Nephron progenitor cell (in vitro differentiated cells): ENCODE data around the gene TMEM244.
"Not testable (repeated sequence)": the region's sequence is repeated elsewhere in the genome, so short reads cannot be mapped to it uniquely, and the experiment has no call there.

Source experiments
- DNase-seq: peaks from one replicate; pipeline ENCODE4 v3.0.0; 2021
- H3K27ac Mint-ChIP-seq: 2 replicates; pipeline ENCODE4 v1.8.0; 2021; ENCODE audit warnings: mild to moderate bottlenecking, moderate library complexity, mixed read lengths
- H3K27me3 Mint-ChIP-seq: 2 replicates; pipeline ENCODE4 v1.8.0; 2021; ENCODE audit warnings: mild to moderate bottlenecking, low read depth, mixed read lengths; ENCODE audit not compliant: poor library complexity
- H3K36me3 Mint-ChIP-seq: 2 replicates; pipeline ENCODE4 v1.8.0; 2021; ENCODE audit warnings: low read depth, mixed read lengths
- H3K4me1 Mint-ChIP-seq: 2 replicates; pipeline ENCODE4 v1.8.0; 2021; ENCODE audit warnings: mixed read lengths
- H3K4me3 Mint-ChIP-seq: 2 replicates; pipeline ENCODE4 v1.8.0; 2021; ENCODE audit warnings: mild to moderate bottlenecking, moderate library complexity, mixed read lengths
- H3K9me3 Mint-ChIP-seq: 2 replicates; pipeline ENCODE4 v1.8.0; 2021; ENCODE audit warnings: mild to moderate bottlenecking, moderate library complexity, mixed read lengths
- TF ChIP-seq, protein P1 (sequence below): fragments of 200-600 bp; sonication (generic); IDR thresholded peaks from 2 replicates; pipeline ENCODE4 v1.5.0; 2021; ENCODE audit warnings: antibody characterized with exemption

The TMEM244 gene

DNA sequence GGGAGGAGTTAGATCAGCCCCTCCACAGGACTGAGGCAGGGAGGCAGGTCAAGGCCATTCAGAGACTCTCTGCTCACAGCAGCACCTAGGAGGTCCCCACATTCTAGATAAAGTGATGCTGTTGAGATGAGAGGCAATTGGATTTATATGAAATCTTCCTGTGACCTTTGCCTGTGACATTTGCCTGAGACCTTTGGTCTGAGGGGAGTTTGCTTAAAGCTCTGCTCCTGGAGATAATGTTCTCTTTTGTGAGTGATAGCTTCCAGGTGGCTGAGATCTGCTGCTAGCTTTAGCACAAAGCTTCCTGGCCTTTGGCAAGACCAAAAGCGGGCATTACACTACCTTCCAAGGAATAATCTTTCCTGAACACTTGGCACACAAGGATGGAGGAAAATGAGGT lies 43.3 kb downstream of the TMEM244 start:
- Mint-ChIP-seq H3K36me3 (no peaks in the 10 kb centered on the region), H3K9me3 (no peaks in the 10 kb centered on the region), H3K4me1 (no peaks in the 10 kb centered on the region), H3K4me3 (no peak overlapping the region), H3K27ac (no peak overlapping the region), H3K27me3 (peaks cover 4% of the 10 kb centered on the region)
- TF ChIP-seq, protein P1, sequence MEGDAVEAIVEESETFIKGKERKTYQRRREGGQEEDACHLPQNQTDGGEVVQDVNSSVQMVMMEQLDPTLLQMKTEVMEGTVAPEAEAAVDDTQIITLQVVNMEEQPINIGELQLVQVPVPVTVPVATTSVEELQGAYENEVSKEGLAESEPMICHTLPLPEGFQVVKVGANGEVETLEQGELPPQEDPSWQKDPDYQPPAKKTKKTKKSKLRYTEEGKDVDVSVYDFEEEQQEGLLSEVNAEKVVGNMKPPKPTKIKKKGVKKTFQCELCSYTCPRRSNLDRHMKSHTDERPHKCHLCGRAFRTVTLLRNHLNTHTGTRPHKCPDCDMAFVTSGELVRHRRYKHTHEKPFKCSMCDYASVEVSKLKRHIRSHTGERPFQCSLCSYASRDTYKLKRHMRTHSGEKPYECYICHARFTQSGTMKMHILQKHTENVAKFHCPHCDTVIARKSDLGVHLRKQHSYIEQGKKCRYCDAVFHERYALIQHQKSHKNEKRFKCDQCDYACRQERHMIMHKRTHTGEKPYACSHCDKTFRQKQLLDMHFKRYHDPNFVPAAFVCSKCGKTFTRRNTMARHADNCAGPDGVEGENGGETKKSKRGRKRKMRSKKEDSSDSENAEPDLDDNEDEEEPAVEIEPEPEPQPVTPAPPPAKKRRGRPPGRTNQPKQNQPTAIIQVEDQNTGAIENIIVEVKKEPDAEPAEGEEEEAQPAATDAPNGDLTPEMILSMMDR: no peak
- no peak for DNase-seq

DNA sequence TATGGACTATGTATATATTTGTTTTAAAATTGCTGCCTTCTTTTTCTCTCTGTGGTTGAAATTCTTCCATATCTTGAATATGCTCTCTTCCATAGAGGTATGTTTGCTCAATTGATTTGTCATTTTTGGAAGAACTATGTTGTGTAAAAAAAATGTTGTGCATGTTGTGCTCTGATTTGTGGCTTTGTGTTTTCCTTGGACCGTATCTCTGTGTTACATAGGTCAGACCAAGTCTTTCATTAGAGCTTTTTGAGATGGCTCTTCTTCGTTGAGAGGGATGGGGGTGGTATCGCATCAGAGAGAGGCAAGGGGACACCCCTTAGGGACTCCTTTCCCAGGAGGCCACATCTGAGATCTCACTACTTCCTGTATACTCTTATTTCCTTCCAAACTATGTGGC lies 43.8 kb downstream of the TMEM244 start:
- H3K27ac Mint-ChIP-seq: no peak overlapping the region
- TF ChIP-seq, protein P1: no peak
- no peaks in the 10 kb centered on the region for H3K9me3 Mint-ChIP-seq
- H3K36me3 Mint-ChIP-seq: no peaks in the 10 kb centered on the region
- peaks cover 4% of the 10 kb centered on the region for H3K27me3 Mint-ChIP-seq
- DNase-seq: no peak
- no peak overlapping the region for H3K4me3 Mint-ChIP-seq
- no peaks in the 10 kb centered on the region for H3K4me1 Mint-ChIP-seq

DNA sequence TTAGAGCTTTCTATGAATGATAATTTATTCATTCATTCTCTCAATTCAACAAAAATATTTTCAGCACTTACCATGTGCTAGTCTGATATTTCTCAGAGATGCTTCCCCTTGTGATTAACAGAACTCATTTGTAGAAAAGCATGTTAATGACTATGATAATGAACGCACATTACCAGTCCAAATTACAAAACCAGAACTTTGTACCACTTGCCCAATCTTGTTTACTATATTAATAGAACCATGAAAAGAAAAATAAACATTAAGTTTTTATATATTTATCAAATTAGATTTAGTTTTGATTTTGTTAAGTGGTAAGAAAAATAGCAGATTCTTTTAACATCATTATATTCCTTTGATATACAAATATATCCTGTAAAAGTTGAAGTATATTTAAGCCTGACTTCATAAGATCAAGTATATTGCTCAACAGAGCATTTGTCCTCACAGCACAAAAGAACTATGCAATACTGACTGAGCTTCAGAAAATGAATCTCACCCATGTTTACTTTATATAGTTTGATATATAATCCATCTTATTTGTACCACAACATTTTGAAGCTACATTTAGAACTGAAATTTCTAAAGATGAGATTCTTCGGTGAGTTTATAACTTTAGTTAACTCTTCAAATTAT lies 48.9 kb downstream of the TMEM244 start:
- Mint-ChIP-seq H3K4me1 (no peaks in the 10 kb centered on the region), H3K36me3 (no peaks in the 10 kb centered on the region), H3K27ac (no peak overlapping the region), H3K9me3 (peaks cover 13% of the 10 kb centered on the region), H3K4me3 (no peak overlapping the region), H3K27me3 (no peaks in the 10 kb centered on the region)
- no peak for DNase-seq
- TF ChIP-seq, protein P1: no peak

DNA sequence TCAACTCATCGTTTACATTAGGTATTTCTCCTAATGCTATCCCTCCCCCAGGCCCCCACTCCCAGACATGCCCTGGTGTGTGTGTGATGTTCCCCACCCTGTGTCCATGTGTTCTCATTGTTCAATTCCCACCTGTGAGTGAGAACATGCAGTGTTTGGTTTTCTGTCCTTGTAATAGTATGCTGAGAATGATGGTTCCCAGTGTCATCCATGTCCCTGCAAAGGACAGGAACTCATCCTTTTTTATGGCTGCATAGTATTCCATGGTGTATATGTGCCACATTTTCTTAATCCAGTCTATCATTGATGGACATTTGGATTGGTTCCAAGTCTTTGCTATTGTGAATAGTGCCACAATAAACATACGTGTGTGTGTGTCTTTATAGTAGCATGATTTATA lies 54.0 kb downstream of the TMEM244 start:
- not testable (repeated sequence) for H3K4me1 Mint-ChIP-seq, H3K36me3 Mint-ChIP-seq, H3K27ac Mint-ChIP-seq

DNA sequence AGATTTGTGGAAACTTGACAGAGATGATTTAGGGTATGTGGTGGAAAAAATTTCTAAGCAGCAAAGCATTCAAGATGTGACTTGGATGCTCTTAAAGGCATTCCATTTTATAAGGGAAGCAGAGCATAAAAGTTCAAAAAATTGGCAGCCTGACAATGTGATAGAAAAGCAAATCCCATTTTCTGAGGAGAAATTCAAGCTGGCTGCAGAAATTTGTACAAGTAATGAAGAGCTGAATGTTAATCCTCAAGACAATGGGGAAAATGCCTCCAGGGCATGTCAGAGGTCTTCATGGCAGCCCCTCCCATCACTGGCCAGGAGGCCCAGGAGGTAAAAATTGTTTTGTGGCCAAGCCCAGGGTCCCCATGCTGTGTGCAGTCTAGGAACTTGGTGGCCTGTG lies 58.2 kb downstream of the TMEM244 start:
- peaks cover 26% of the 10 kb centered on the region for H3K9me3 Mint-ChIP-seq
- H3K4me1 Mint-ChIP-seq, H3K36me3 Mint-ChIP-seq, DNase-seq, H3K27me3 Mint-ChIP-seq, H3K4me3 Mint-ChIP-seq, H3K27ac Mint-ChIP-seq: not testable (repeated sequence)

More for the DNA sequence above, 54.0 kb downstream of the TMEM244 start:
- not testable (repeated sequence) for H3K27me3 Mint-ChIP-seq, DNase-seq, H3K4me3 Mint-ChIP-seq
- peaks cover 34% of the 10 kb centered on the region for H3K9me3 Mint-ChIP-seq

DNA sequence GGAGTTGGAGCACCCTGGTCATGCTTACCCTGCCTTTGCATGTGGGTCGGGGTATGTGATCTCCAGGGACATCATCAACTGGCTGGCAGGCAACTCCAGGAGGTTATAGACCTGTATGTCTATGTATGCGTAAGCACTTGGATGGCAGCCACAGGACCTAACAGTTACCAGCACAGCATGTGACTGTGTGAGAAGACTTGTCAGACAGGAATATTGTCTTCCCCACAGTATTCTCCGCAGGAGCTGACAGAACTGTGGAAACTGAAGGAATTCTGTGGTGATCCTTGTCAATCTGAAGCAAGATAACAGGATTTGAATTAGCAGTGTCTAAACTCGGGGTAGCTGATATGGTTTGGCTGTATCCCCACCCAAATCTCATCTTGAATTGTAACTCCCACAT lies 59.2 kb downstream of the TMEM244 start:
- Mint-ChIP-seq H3K27ac (no peak overlapping the region), H3K27me3 (no peaks in the 10 kb centered on the region), H3K4me1 (no peaks in the 10 kb centered on the region), H3K9me3 (peaks cover 21% of the 10 kb centered on the region), H3K36me3 (no peaks in the 10 kb centered on the region), H3K4me3 (no peak overlapping the region)
- TF ChIP-seq, protein P1: no peak
- no peak for DNase-seq

DNA sequence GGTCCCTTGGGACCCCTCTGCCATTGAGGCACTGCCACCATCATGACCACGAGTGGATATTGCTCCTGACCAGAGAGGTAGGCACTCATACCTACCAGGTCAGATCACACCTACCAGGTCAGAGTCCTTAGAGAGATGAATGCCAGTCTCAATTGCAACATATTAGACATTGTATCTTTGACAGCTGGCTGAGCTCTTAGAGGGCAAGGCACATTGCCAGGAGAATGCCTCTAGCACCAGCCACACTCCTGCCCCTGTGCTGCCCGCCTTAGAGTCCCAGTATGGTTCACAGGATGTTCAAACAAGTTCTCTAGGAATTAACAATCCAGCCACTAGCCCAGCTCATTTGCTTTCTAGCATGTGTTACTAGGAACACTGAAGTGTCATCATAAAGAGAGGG lies 65.9 kb downstream of the TMEM244 start:
- no peak for DNase-seq
- Mint-ChIP-seq H3K27me3 (no peaks in the 10 kb centered on the region), H3K9me3 (no peaks in the 10 kb centered on the region), H3K36me3 (no peaks in the 10 kb centered on the region), H3K4me1 (no peaks in the 10 kb centered on the region), H3K4me3 (no peak overlapping the region), H3K27ac (no peak overlapping the region)
- TF ChIP-seq, protein P1: no peak
